ENCODE measurements around the gene SUPT20HL1. TPM values are rescaled to one million over a fixed set of nuclear protein-coding genes. Genes with fewer than 3 reads are reported as not detected.

SUPT20HL1 gene
- total and polyA plus RNA-seq, 2 of the 4 experiments (the other 2 are of a cell fraction): not detected

DNA sequence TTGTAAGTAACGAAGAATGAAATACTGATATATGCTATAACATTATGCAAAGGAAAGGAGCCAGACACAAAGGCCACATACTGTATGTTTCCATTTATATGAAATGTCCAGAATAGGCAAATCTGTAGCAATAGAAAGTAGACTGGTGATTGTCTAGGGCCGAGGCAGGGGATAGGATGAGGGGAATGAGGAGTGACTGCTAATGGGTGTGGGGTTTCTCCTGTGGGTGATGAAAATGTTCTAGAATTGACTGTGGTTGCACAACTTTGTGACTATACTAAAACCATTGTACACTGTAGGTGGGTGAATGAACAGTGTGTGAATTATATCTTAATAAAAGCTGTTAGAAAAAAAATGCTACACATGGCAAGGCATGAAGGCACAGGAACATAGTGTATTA lies 19.9 kb upstream of the SUPT20HL1 start:
- Histone ChIP-seq H2AFZ (replicated peaks; ENCODE audit: low read length, poor library complexity) (no peak overlapping the region), H3K4me1 (ENCODE audit: control insufficient read depth, insufficient read depth, low read length) (peaks cover 1% of the 10 kb centered on the region; the same call in 1 of the 2 replicates), H3K9me3 (ENCODE audit: control insufficient read depth, insufficient read depth, low read length) (no peaks in the 10 kb centered on the region), H2AK5ac (ENCODE audit: low read depth, low read length) (no peak overlapping the region), H3K18ac (ENCODE audit: low read depth, low read length) (no peak overlapping the region), H3K14ac (replicated peaks; ENCODE audit: low read depth, low read length) (no peak overlapping the region), H3K9me1 (ENCODE audit: insufficient read depth, low read length) (no peaks in the 10 kb centered on the region), H3K79me1 (ENCODE audit: low read depth in 1 of 2, low read length in 2 of 2) (no peaks in the 10 kb centered on the region), H2BK15ac (ENCODE audit: low read depth, low read length) (no peak overlapping the region), H2BK20ac (ENCODE audit: low read depth, low read length) (no peak overlapping the region), H3K36me3 (ENCODE audit: control insufficient read depth, insufficient read depth, low read length) (no peaks in the 10 kb centered on the region), H4K20me1 (ENCODE audit: insufficient read depth, low read length) (no peaks in the 10 kb centered on the region), H3K4ac (ENCODE audit: low read depth, low read length) (no peak overlapping the region), H3K23ac (ENCODE audit: low read depth, low read length) (no peak overlapping the region), H4K91ac (ENCODE audit: insufficient read depth, low read depth, low read length) (no peak overlapping the region), H3K4me3 (ENCODE audit: insufficient read depth, low read depth, low read length) (no peak overlapping the region), H3K56ac (ENCODE audit: extremely low read depth, insufficient read depth, low read length) (no peak overlapping the region), H3K4me2 (ENCODE audit: low read depth, low read length) (no peak overlapping the region), H4K8ac (ENCODE audit: low read depth in 2 of 2, low read length in 2 of 2) (no peak overlapping the region), H2BK5ac (ENCODE audit: low read depth, low read length, poor library complexity, severe bottlenecking) (no peak overlapping the region), H4K5ac (ENCODE audit: low read depth, low read length) (no peak overlapping the region), H2BK120ac (ENCODE audit: low read depth, low read length) (no peak overlapping the region), H3K27me3 (ENCODE audit: control insufficient read depth, insufficient read depth, low read length) (peaks cover 2% of the 10 kb centered on the region; the same call in 1 of the 2 replicates), H3K9ac (ENCODE audit: low read depth, low read length) (no peak overlapping the region), H3K27ac (ENCODE audit: insufficient read depth, low read length) (no peak overlapping the region), H2AK9ac (replicated peaks; ENCODE audit: low read depth, low read length, poor library complexity) (no peak overlapping the region)
- 75% methylated on average over 1 of the region's 2 CpGs; no CpG with 5 or more reads in 1 of the 2 experiments for WGBS, 2 experiments (ENCODE audit: extremely low coverage in 2 of 2, insufficient read length in 1 of 2)
- no peak for TF ChIP-seq FOS (IDR thresholded peaks at IDR 0.05; ENCODE audit: low read depth, low read length)
- no peak for TF ChIP-seq USF2 (IDR thresholded peaks at IDR 0.05; ENCODE audit: low read depth, low read length)
- TF ChIP-seq CTCF (conservative IDR thresholded peaks at IDR 0.05; ENCODE audit: low read depth, low read length): no peak
- TF ChIP-seq MAFK (IDR thresholded peaks at IDR 0.05; ENCODE audit: low read depth, low read length): no peak
- TF ChIP-seq RFX5 (IDR thresholded peaks at IDR 0.05; ENCODE audit: low read depth, low read length): no peak
- no peak for TF ChIP-seq MAZ (IDR thresholded peaks at IDR 0.05; ENCODE audit: borderline replicate concordance, low read depth, low read length)
- no peak for TF ChIP-seq SMC3 (IDR thresholded peaks at IDR 0.05; ENCODE audit: low read depth, low read length)
- no peak for TF ChIP-seq NFE2L2 (IDR thresholded peaks at IDR 0.05; ENCODE audit: low read depth, low read length)
- TF ChIP-seq RAD21 (IDR thresholded peaks at IDR 0.05; ENCODE audit: low read length): no peak
- TF ChIP-seq CEBPB (IDR thresholded peaks at IDR 0.05; ENCODE audit: low read depth, low read length): no peak
- in situ Hi-C loops (cut with MboI; ENCODE audit: low sequenced_read_pairs) (no loop called here), intact Hi-C loops (cut with micrococcal nuclease) (no loop called here), dilution Hi-C loops (cut with HindIII; ENCODE audit: low sequenced_read_pairs, unreplicated experiment) (no loop called here)
- POLR2A ChIA-PET (ENCODE audit: unreplicated experiment): no interaction called here
- no TSS peak for BruUV-seq (replicated peaks)
- no peak for DNase-seq
- CTCF ChIA-PET: no interaction called here
- ATAC-seq (ENCODE audit: low read depth): no peak

Measured in IMR-90 (cell line).